ENCODE data around the gene SHKBP1.

GRCh38 chr19:40640744-40641143 lies 64.1 kb downstream of the SHKBP1 start:
- TF ChIP-seq CTCF (IDR thresholded peaks at IDR 0.05; ENCODE audit: poor library complexity, severe bottlenecking): no peak
- no peak for TF ChIP-seq SMC3 (conservative IDR thresholded peaks at IDR 0.05; ENCODE audit: poor library complexity)
- no peak for TF ChIP-seq REST (IDR thresholded peaks at IDR 0.05; ENCODE audit: borderline replicate concordance)
- TF ChIP-seq EZH2 (IDR thresholded peaks at IDR 0.05; ENCODE audit: borderline replicate concordance, insufficient read depth, low read length, poor library complexity, severe bottlenecking): no peak
- no peak for TF ChIP-seq EP300 (conservative IDR thresholded peaks at IDR 0.05; ENCODE audit: poor library complexity, severe bottlenecking)
- no peak for TF ChIP-seq POLR2AphosphoS5 (IDR thresholded peaks at IDR 0.05)
- no peak for TF ChIP-seq RAD21 (conservative IDR thresholded peaks at IDR 0.05)
